Activated CD4-positive, alpha-beta T cell treated with anti-CD3 and anti-CD28 coated beads, Interleukin-2, amount 50 U/mL, for 1 hour (primary cell): ENCODE results near the gene SPAM1.
"Not testable (repeated sequence)": the region's sequence is repeated elsewhere in the genome, so short reads cannot be mapped to it uniquely, and the experiment has no call there.

Experiments
- DNase-seq: peaks from one replicate; pipeline ENCODE4 v3.0.0-alpha.2; 2020

Gene SPAM1

GRCh38 chr7:123961771-123962170, 36.7 kb downstream of the SPAM1 start:
- no peak for DNase-seq

GRCh38 chr7:123966936-123967335, 41.9 kb downstream of the SPAM1 start:
- DNase-seq = no peak

GRCh38 chr7:123972045-123972444, 47.0 kb downstream of the SPAM1 start:
- no peak for DNase-seq

- no peak for DNase-seq
Measured at GRCh38 chr7:123972831-123973230, 47.8 kb downstream of the SPAM1 start.

- no peak for DNase-seq
Measured at GRCh38 chr7:123974326-123974908, 49.4 kb downstream of the SPAM1 start.

GRCh38 chr7:123975084-123975483, 50.0 kb downstream of the SPAM1 start:
- DNase-seq = no peak

- no peak for DNase-seq
Measured at GRCh38 chr7:123977081-123977480, 52.0 kb downstream of the SPAM1 start.

GRCh38 chr7:123979876-123980275, 54.8 kb downstream of the SPAM1 start:
- DNase-seq = no peak

- DNase-seq = no peak
Measured at GRCh38 chr7:123987445-123987844, 62.4 kb downstream of the SPAM1 start.

- DNase-seq = no peak
Measured at GRCh38 chr7:123992913-123993518, 68.0 kb downstream of the SPAM1 start.

GRCh38 chr7:123993996-123994395, 69.0 kb downstream of the SPAM1 start:
- no peak for DNase-seq

GRCh38 chr7:123994449-123994848, 69.4 kb downstream of the SPAM1 start:
- no peak for DNase-seq

- DNase-seq = no peak
Measured at GRCh38 chr7:123995617-123996326, 70.7 kb downstream of the SPAM1 start.

GRCh38 chr7:123996327-123996625, 71.2 kb downstream of the SPAM1 start:
- DNase-seq = no peak

- DNase-seq = no peak
Measured at GRCh38 chr7:123998921-123999320, 73.9 kb downstream of the SPAM1 start.

GRCh38 chr7:123999703-124000102, 74.7 kb downstream of the SPAM1 start:
- DNase-seq = no peak

- not testable (repeated sequence) for DNase-seq
Measured at GRCh38 chr7:124008296-124008695, 83.3 kb downstream of the SPAM1 start.

- no peak for DNase-seq
Measured at GRCh38 chr7:124009321-124009720, 84.3 kb downstream of the SPAM1 start.
